ENCODE results near the gene ADCYAP1R1. TPM values are rescaled to one million over a fixed set of nuclear protein-coding genes. Genes with fewer than 3 reads are reported as not detected.
"Not testable (repeated sequence)": the region's sequence is repeated elsewhere in the genome, so short reads cannot be mapped to it uniquely, and the experiment has no call there.

The ADCYAP1R1 gene
- total RNA-seq, 1 donor from 2014 or later = 0.39 TPM

GRCh38 chr7:31146030-31146429, 93.9 kb downstream of the ADCYAP1R1 start:
- no peaks in the 10 kb centered on the region for H3K9me3 Mint-ChIP-seq
- H3K4me1 ChIP-seq = no peaks in the 10 kb centered on the region
- H3K4me1 Mint-ChIP-seq = no peaks in the 10 kb centered on the region
- TF ChIP-seq EZH2 (IDR thresholded peaks at IDR 0.05) (no peak), EZH2phosphoT487 (IDR thresholded peaks at IDR 0.05) (no peak)
- TF ChIP-seq, protein P1, sequence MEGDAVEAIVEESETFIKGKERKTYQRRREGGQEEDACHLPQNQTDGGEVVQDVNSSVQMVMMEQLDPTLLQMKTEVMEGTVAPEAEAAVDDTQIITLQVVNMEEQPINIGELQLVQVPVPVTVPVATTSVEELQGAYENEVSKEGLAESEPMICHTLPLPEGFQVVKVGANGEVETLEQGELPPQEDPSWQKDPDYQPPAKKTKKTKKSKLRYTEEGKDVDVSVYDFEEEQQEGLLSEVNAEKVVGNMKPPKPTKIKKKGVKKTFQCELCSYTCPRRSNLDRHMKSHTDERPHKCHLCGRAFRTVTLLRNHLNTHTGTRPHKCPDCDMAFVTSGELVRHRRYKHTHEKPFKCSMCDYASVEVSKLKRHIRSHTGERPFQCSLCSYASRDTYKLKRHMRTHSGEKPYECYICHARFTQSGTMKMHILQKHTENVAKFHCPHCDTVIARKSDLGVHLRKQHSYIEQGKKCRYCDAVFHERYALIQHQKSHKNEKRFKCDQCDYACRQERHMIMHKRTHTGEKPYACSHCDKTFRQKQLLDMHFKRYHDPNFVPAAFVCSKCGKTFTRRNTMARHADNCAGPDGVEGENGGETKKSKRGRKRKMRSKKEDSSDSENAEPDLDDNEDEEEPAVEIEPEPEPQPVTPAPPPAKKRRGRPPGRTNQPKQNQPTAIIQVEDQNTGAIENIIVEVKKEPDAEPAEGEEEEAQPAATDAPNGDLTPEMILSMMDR (IDR thresholded peaks at IDR 0.05) = no peak
- no peak overlapping the region for H3K4me2 ChIP-seq
- H3F3A ChIP-seq (ENCODE audit: low read depth) = no peaks in the 10 kb centered on the region
- no peak for DNase-seq (ENCODE audit: low spot score)
- no peak overlapping the region for H3K4me3 Mint-ChIP-seq
- H4K20me1 ChIP-seq (ENCODE audit: low read depth) = no peaks in the 10 kb centered on the region
- H3K9ac ChIP-seq = no peak overlapping the region
- peaks cover 2% of the 10 kb centered on the region for H3K27me3 Mint-ChIP-seq (ENCODE audit: insufficient read depth, low read depth)
- no peak overlapping the region for H3K27ac ChIP-seq
- H3K79me2 ChIP-seq (ENCODE audit: low read depth) = no peaks in the 10 kb centered on the region
- no peaks in the 10 kb centered on the region for H3K9me3 ChIP-seq (ENCODE audit: low read depth)
- H3K36me3 ChIP-seq = no peaks in the 10 kb centered on the region
- H3K36me3 Mint-ChIP-seq = no peaks in the 10 kb centered on the region
- H3K27ac Mint-ChIP-seq = no peak overlapping the region
- peaks cover 8% of the 10 kb centered on the region for H3K27me3 ChIP-seq
- H3K4me3 ChIP-seq = no peak overlapping the region
- no peak overlapping the region for H2AFZ ChIP-seq (replicated peaks)

GRCh38 chr7:31146538-31146937, 94.4 kb downstream of the ADCYAP1R1 start:
- no peak overlapping the region for H3K9ac ChIP-seq
- DNase-seq (ENCODE audit: low spot score) = no peak
- H4K20me1 ChIP-seq (ENCODE audit: low read depth) = no peaks in the 10 kb centered on the region
- Mint-ChIP-seq H3K4me1 (no peaks in the 10 kb centered on the region), H3K4me3 (no peak overlapping the region), H3K36me3 (no peaks in the 10 kb centered on the region), H3K9me3 (no peaks in the 10 kb centered on the region), H3K27me3 (ENCODE audit: insufficient read depth, low read depth) (peaks cover 2% of the 10 kb centered on the region), H3K27ac (no peak overlapping the region)
- no peaks in the 10 kb centered on the region for H3K79me2 ChIP-seq (ENCODE audit: low read depth)
- TF ChIP-seq EZH2 (IDR thresholded peaks at IDR 0.05) (no peak), EZH2phosphoT487 (IDR thresholded peaks at IDR 0.05) (no peak)
- TF ChIP-seq, protein P1 (IDR thresholded peaks at IDR 0.05) = no peak
- no peak overlapping the region for H2AFZ ChIP-seq (replicated peaks)
- no peaks in the 10 kb centered on the region for H3K36me3 ChIP-seq
- H3K27ac ChIP-seq = no peak overlapping the region
- H3K9me3 ChIP-seq (ENCODE audit: low read depth) = no peaks in the 10 kb centered on the region
- H3K4me3 ChIP-seq = no peak overlapping the region
- H3K4me1 ChIP-seq = no peaks in the 10 kb centered on the region
- peaks cover 7% of the 10 kb centered on the region for H3K27me3 ChIP-seq
- no peaks in the 10 kb centered on the region for H3F3A ChIP-seq (ENCODE audit: low read depth)
- H3K4me2 ChIP-seq = no peak overlapping the region

GRCh38 chr7:31151849-31152248, 99.7 kb downstream of the ADCYAP1R1 start:
- Mint-ChIP-seq H3K4me1 (no peaks in the 10 kb centered on the region), H3K27me3 (ENCODE audit: insufficient read depth, low read depth) (no peaks in the 10 kb centered on the region), H3K9me3 (peaks cover 6% of the 10 kb centered on the region), H3K4me3 (no peak overlapping the region), H3K36me3 (no peaks in the 10 kb centered on the region), H3K27ac (no peak overlapping the region)
- Histone ChIP-seq H3K9me3 (ENCODE audit: low read depth) (no peaks in the 10 kb centered on the region), H3K27ac (no peak overlapping the region), H3K79me2 (ENCODE audit: low read depth) (no peaks in the 10 kb centered on the region), H3K4me2 (no peak overlapping the region), H3K4me3 (no peak overlapping the region), H3K36me3 (no peaks in the 10 kb centered on the region), H3K4me1 (no peaks in the 10 kb centered on the region), H3K27me3 (no peaks in the 10 kb centered on the region), H3K9ac (no peak overlapping the region), H4K20me1 (ENCODE audit: low read depth) (no peaks in the 10 kb centered on the region), H3F3A (ENCODE audit: low read depth) (no peaks in the 10 kb centered on the region), H2AFZ (replicated peaks) (no peak overlapping the region)
- no peak for DNase-seq (ENCODE audit: low spot score)
- TF ChIP-seq, protein P1 (IDR thresholded peaks at IDR 0.05) = no peak
- TF ChIP-seq EZH2phosphoT487 (IDR thresholded peaks at IDR 0.05) (no peak), EZH2 (IDR thresholded peaks at IDR 0.05) (no peak)

DNA sequence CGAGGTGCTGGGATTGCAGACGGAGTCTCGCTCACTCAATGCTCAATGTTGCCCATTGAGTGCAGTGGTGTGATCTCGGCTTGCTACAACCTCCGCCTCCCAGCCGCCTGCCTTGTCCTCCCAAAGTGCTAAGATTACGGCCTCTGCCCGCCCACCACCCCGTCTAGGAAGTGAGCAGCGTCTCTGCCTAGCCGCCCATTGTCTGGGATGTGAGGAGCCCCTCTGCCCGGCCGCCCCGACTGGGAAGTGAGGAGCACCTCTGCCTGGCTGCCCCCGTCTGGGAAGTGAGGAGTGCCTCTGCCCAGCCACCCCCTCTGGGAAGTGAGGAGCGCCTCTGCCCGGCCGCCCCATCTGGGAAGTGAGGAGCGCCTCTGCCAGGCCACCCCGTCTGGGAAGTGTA, 101.2 kb downstream of the ADCYAP1R1 start:
- DNase-seq (ENCODE audit: low spot score); H3K27ac ChIP-seq; H3K9ac ChIP-seq; H3K79me2 ChIP-seq (ENCODE audit: low read depth); H3K27me3 Mint-ChIP-seq (ENCODE audit: insufficient read depth, low read depth); H3K36me3 Mint-ChIP-seq; H3K4me1 ChIP-seq; H3K9me3 Mint-ChIP-seq; H3K27ac Mint-ChIP-seq; H3F3A ChIP-seq (ENCODE audit: low read depth); H2AFZ ChIP-seq (replicated peaks); H4K20me1 ChIP-seq (ENCODE audit: low read depth); H3K36me3 ChIP-seq; H3K27me3 ChIP-seq; H3K4me3 Mint-ChIP-seq; H3K9me3 ChIP-seq (ENCODE audit: low read depth); H3K4me3 ChIP-seq; H3K4me2 ChIP-seq; H3K4me1 Mint-ChIP-seq: not testable (repeated sequence)
